Fibroblast of skin of abdomen (primary cell): ENCODE measurements around the gene PGAM2.

ENCODE experiments used
- DNase-seq: peaks from one replicate; pipeline ENCODE4 v3.0.0-alpha.2; 2013

The PGAM2 gene

GRCh38 chr7:44082541-44083207 lies 17.3 kb upstream of the PGAM2 start:
- DNase-seq = peak; percentile 100

- DNase-seq = no peak
Observed at GRCh38 chr7:44081266-44081748, 15.9 kb upstream of the PGAM2 start.

- no peak for DNase-seq
Observed at GRCh38 chr7:44080686-44081265, 15.4 kb upstream of the PGAM2 start.

GRCh38 chr7:44080118-44080517 lies 14.8 kb upstream of the PGAM2 start:
- no peak for DNase-seq

- DNase-seq = no peak
Observed at GRCh38 chr7:44079331-44080021, 14.1 kb upstream of the PGAM2 start.

GRCh38 chr7:44078521-44078920 lies 13.2 kb upstream of the PGAM2 start:
- DNase-seq = no peak

- DNase-seq = no peak
Observed at GRCh38 chr7:44077681-44078091, 12.3 kb upstream of the PGAM2 start.

GRCh38 chr7:44077061-44077460 lies 11.7 kb upstream of the PGAM2 start:
- no peak for DNase-seq

- no peak for DNase-seq
Observed at GRCh38 chr7:44076101-44076895, 10.9 kb upstream of the PGAM2 start.

GRCh38 chr7:44075296-44076075 lies 10.1 kb upstream of the PGAM2 start:
- no peak for DNase-seq

GRCh38 chr7:44074349-44074695 lies 9.0 kb upstream of the PGAM2 start:
- no peak for DNase-seq

GRCh38 chr7:44073664-44074348 lies 8.4 kb upstream of the PGAM2 start:
- DNase-seq = no peak

GRCh38 chr7:44072364-44073231 lies 7.2 kb upstream of the PGAM2 start:
- peak; percentile 85 for DNase-seq

- DNase-seq = no peak
Observed at GRCh38 chr7:44071726-44072363, 6.5 kb upstream of the PGAM2 start.

- no peak for DNase-seq
Observed at GRCh38 chr7:44068054-44068453, 2.7 kb upstream of the PGAM2 start.

GRCh38 chr7:44067064-44067951 lies 1.9 kb upstream of the PGAM2 start:
- no peak for DNase-seq

GRCh38 chr7:44066494-44067063 lies 1.2 kb upstream of the PGAM2 start:
- DNase-seq = no peak

- DNase-seq = no peak
Observed at GRCh38 chr7:44066111-44066460, 719 bp upstream of the PGAM2 start.
